ENCODE data around the gene MED28. TPM values are rescaled to one million over a fixed set of nuclear protein-coding genes. Genes with fewer than 3 reads are reported as not detected.

The MED28 gene, protein sequence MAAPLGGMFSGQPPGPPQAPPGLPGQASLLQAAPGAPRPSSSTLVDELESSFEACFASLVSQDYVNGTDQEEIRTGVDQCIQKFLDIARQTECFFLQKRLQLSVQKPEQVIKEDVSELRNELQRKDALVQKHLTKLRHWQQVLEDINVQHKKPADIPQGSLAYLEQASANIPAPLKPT
- total RNA-seq: 9.0 and 13.0 TPM in 2 replicates

DNA sequence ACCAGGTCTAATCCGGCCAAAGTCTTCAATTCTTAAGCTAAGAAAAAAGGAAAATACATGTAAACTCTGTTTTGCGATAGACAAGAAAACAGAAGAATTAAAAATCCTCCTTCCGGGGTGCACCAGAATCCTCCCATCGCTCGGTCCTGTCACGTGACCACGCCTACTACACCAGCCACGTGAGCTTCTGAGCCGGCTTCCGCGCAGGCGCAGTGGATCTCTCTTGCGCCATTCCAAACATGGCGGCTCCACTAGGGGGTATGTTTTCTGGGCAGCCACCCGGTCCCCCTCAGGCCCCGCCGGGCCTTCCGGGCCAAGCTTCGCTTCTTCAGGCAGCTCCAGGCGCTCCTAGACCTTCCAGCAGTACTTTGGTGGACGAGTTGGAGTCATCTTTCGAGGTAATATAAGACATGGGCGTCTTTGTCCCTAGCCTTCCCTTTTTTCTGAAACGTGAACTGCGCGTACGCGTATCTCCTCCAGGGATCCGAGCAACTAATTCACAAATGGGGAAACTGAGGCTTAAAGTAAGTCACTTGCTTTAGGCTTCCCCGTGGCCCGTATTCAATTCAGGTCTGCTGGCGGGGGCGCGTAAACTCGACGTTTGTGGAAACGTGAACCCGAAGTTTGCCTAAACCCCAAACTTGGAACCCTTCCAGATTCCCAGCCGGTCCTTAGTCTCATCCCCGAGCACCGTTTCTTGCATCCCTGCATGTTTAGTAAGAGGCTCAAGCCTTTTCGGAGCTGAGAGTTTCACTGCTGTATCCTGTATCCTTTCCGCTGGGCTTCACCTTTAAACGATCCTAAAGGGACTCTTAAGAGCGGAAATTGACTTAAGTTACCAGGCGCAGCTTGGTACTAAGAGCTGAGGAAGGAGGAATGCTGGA lies at the start of gene MED28:
Gene MED28 (plus strand): TSS at position 226 of the 884 bp plus-strand sequence. CDS start 14 bp downstream, at position 240.

DNA sequence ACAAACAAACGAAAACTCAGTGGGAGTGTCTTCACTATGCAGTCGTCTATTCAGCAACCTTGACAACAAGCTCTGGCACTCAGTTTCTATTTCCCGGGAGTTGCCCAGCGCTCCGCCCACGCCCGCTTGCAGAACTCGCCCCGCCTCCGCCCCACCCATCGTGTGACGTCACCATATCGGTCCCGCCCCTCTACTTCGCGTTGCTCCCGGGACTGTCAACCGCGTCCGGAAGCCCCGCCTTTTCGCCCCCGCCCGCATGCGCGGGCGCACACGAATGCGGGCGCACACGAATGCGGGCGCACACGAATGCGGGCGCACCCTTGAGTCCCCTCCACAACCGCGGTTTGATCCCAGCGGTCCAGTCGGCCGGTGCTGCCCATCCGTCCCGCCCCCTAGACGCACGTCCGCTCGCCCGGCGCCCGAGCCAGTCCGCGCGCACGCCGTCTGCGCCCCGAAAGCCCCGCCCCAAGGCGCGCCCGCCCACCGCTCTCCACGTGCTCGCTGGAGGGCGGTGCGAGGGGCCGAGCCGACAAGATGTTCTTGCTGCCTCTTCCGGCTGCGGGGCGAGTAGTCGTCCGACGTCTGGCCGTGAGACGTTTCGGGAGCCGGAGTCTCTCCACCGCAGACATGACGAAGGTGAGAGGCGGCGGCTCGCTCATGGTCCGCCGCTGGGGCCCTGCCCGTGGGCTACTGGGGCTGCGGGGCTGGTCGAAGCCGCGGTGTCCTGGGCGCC lies 37.3 kb upstream of the MED28 start, which contains the start of gene LAP3:
Gene LAP3 (plus strand): TSS at position 267 of the 733 bp plus-strand sequence. CDS start 268 bp downstream, at position 535.

Other genes starting within 250 kb of the MED28 start
- gene QDPR, start 102.6 kb upstream of the MED28 start, total RNA-seq: 12.7 and 15.1 TPM in 2 replicates
- not detected in 2 replicates for gene CLRN2, start 99.5 kb upstream of the MED28 start, total RNA-seq
- gene LAP3, start 37.4 kb upstream of the MED28 start, total RNA-seq: 175 and 194 TPM in 2 replicates
- not detected in 2 replicates for gene FAM184B, start 167.0 kb downstream of the MED28 start, total RNA-seq
- gene DCAF16, start 196.1 kb downstream of the MED28 start, total RNA-seq: 15.4 and 16.3 TPM in 2 replicates
- 45.1 and 47.1 TPM in 2 replicates for gene NCAPG, start 196.3 kb downstream of the MED28 start, total RNA-seq